ENCODE measurements around the gene RGMA.

Gene RGMA

GRCh38 chr15:93111451-93111850 lies 22.4 kb upstream of the RGMA start:
- TF ChIP-seq GATA2 (IDR thresholded peaks at IDR 0.05; ENCODE audit: low read depth, low read length), result no peak
- TF ChIP-seq GATA3 (IDR thresholded peaks at IDR 0.05; ENCODE audit: low read depth, low read length), result no peak

DNA sequence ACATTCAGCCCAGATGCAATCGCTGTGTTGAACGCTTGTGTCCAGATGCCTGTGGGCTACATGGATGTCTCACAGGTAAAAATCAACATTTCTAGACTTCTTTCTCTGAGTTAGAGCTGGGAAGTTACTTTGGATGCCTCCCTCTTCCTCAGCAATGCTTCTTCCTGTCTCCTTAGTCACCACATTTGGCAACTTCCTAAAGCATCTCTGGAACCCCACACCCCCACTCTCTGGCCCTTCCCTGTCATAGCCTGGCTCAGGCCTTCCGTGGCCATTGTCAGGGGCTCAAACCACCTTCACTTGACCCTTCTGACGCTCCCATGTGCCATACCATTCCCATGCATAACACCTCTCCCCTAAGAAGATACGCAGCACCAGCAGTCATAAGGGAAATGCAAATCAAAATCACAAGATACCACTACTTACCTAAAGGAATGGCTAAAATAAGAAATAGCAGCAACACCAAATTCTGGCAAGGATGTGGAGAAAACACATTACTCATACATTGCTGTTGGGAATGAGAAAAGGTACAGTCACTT lies 21.6 kb upstream of the RGMA start:
- no peak for TF ChIP-seq GATA3 (IDR thresholded peaks at IDR 0.05; ENCODE audit: low read depth, low read length)
- TF ChIP-seq GATA2 (IDR thresholded peaks at IDR 0.05; ENCODE audit: low read depth, low read length), result no peak

- TF ChIP-seq GATA3 (IDR thresholded peaks at IDR 0.05; ENCODE audit: low read depth, low read length) (no peak), GATA2 (IDR thresholded peaks at IDR 0.05; ENCODE audit: low read depth, low read length) (no peak)
Observed at GRCh38 chr15:93109336-93110102, 20.5 kb upstream of the RGMA start.

GRCh38 chr15:93107646-93108045 lies 18.6 kb upstream of the RGMA start:
- TF ChIP-seq GATA3 (IDR thresholded peaks at IDR 0.05; ENCODE audit: low read depth, low read length) (no peak), GATA2 (IDR thresholded peaks at IDR 0.05; ENCODE audit: low read depth, low read length) (no peak)

DNA sequence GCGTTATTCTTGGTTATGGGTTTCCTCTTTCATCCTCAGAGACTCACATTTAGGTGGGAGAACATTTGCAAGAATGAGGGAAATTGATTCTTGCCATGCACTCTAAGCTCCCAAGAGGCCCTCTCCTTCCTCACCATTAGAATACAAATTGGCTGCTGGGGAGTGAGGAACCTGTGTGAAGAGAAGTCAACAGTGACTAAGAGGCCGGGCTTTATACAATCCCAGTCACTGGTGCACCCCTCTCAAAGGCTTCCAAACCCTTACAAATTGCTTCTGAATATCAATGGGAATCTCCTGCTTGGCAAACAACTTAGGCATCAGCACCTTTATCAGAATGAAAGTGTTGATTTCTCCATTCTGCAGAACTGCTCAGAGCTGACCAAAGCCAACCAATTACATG lies 16.5 kb upstream of the RGMA start:
- no peak for TF ChIP-seq GATA2 (IDR thresholded peaks at IDR 0.05; ENCODE audit: low read depth, low read length)
- no peak for TF ChIP-seq GATA3 (IDR thresholded peaks at IDR 0.05; ENCODE audit: low read depth, low read length)

GRCh38 chr15:93103823-93104222 lies 14.8 kb upstream of the RGMA start:
- TF ChIP-seq GATA2 (IDR thresholded peaks at IDR 0.05; ENCODE audit: low read depth, low read length), result no peak
- TF ChIP-seq GATA3 (IDR thresholded peaks at IDR 0.05; ENCODE audit: low read depth, low read length), result no peak

GRCh38 chr15:93102211-93102610 lies 13.2 kb upstream of the RGMA start:
- TF ChIP-seq GATA2 (IDR thresholded peaks at IDR 0.05; ENCODE audit: low read depth, low read length) (no peak), GATA3 (IDR thresholded peaks at IDR 0.05; ENCODE audit: low read depth, low read length) (no peak)

DNA sequence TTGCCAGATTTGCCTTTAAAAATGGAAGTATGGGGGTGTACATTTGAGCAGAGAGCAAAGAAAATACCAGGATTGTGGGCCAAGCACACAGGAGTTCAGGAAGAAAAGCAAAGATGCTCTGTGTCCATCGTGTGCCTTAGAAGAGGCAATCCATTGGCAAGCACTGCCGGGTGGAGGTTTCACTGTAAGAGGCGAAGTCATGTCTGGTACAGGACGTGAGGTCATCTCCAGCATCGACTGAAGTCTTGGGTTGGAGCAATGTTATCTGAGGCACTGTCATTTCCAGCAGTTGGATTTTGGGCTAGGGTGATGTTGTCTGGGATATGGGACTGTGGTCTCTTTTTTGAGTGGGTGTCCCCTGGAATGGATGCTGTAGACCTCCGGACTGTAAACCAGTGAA lies 4.8 kb upstream of the RGMA start:
- TF ChIP-seq GATA3 (IDR thresholded peaks at IDR 0.05; ENCODE audit: low read depth, low read length), result no peak
- no peak for TF ChIP-seq GATA2 (IDR thresholded peaks at IDR 0.05; ENCODE audit: low read depth, low read length)

GRCh38 chr15:93091465-93091864 lies 2.5 kb upstream of the RGMA start:
- TF ChIP-seq GATA2 (IDR thresholded peaks at IDR 0.05; ENCODE audit: low read depth, low read length), result no peak
- TF ChIP-seq GATA3 (IDR thresholded peaks at IDR 0.05; ENCODE audit: low read depth, low read length), result no peak

GRCh38 chr15:93089727-93090305 lies 805 bp upstream of the RGMA start:
- TF ChIP-seq GATA2 (IDR thresholded peaks at IDR 0.05; ENCODE audit: low read depth, low read length) (no peak), GATA3 (IDR thresholded peaks at IDR 0.05; ENCODE audit: low read depth, low read length) (no peak)

DNA sequence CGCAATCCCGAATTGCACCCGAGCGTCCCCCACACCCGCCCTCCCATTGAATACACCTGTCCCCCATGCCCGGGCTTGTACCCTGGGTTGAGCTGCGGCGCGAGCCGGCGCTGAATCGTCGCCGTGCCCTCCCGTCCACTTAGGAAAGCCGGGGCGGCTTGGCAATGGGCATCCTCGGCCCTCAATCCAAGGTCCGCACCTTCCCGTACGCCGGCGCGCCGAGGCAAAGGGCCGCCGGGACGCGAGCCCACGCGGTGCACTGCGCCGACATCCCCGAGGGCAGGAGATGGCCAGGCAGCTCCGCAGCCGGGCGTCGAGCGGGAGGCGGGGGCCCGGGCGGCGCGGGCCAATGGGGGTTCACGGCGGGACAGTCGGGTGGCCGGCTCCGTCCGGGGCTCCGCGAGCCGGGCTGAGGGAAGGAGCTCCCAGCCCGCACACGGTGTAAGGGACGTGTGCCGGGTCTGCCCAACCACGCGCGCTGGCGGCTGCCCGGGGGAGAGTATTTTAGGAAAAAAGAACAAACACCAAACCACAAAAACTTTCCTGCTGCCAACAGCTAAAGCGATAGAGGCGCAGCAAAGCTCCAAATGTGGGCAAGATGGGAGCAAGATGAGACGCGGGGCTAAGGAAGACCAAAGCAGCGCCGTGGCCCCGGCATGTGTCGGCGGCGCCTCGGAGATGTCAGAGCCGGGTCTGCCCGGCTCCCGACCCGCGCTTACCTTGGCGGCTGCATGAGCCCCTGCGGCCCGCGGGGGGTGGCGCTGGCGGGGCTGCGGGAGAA lies 621 bp downstream of the RGMA start:
- no peak for TF ChIP-seq GATA2 (IDR thresholded peaks at IDR 0.05; ENCODE audit: low read depth, low read length)
- TF ChIP-seq GATA3 (IDR thresholded peaks at IDR 0.05; ENCODE audit: low read depth, low read length), result no peak

DNA sequence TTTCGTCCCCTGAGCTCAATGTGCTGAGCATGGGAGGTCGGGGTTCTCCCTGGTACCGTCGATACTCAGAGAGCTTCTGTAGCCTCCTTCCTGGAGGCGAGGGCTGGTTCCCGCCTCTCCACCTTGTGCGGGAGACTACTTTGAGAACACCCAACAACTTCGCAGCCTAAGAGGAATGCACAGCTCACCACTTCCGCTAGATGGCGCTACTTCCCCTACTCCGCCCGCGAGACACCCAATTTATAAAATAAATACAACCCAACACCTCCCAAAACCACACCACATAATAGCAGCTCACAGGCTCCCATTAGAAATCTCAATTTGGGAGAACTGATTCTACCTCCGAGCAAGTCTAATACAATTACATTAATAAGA lies 1.2 kb downstream of the RGMA start:
- TF ChIP-seq GATA3 (IDR thresholded peaks at IDR 0.05; ENCODE audit: low read depth, low read length), result no peak
- no peak for TF ChIP-seq GATA2 (IDR thresholded peaks at IDR 0.05; ENCODE audit: low read depth, low read length)

GRCh38 chr15:93086791-93087190 lies 2.2 kb downstream of the RGMA start:
- TF ChIP-seq GATA2 (IDR thresholded peaks at IDR 0.05; ENCODE audit: low read depth, low read length) (no peak), GATA3 (IDR thresholded peaks at IDR 0.05; ENCODE audit: low read depth, low read length) (no peak)

DNA sequence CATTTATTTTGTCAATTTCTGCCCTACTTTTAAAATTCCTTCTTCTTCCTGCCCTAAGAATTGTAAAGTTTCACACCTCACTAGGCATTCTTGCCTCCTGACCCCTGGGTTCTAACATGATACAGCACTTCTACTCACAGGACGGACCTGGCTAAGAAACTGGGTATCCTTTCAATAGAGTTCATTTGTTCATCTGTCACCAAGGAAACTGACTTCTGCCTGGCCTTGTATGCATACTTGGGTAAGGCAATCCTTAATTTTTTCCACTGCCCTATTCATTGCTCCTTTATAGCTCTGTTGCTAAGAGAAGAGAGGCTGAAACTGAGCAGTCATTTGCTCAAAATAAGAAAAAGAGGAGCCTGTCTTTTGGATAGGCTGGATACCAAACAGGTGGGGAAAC lies 3.3 kb downstream of the RGMA start:
- TF ChIP-seq GATA3 (IDR thresholded peaks at IDR 0.05; ENCODE audit: low read depth, low read length), result no peak
- no peak for TF ChIP-seq GATA2 (IDR thresholded peaks at IDR 0.05; ENCODE audit: low read depth, low read length)

All from SH-SY5Y (cell line).